Thoracic aorta (tissue), 2 donors: ENCODE measurements around the gene POR. TPM values are rescaled to one million over a fixed set of nuclear protein-coding genes. Genes with fewer than 3 reads are reported as not detected.

Source experiments
- ATAC-seq: fragments of 150-250 bp; one replicate; pipeline ENCODE4 v1.8.0; 2017; ENCODE audit warnings: low read depth; ENCODE audit not compliant: insufficient number of reproducible peaks, low FRiP score
- DNase-seq: peaks from one replicate; pipeline ENCODE4 v3.0.0-alpha.2; 2020; ENCODE audit warnings: low spot score
- H3K27ac ChIP-seq, 2 donors: fragments of 200-600 bp; sonication (generic); 1 replicate in 1 of 2; 2 replicates in 1 of 2; pipeline ENCODE4 v1.5.1; 2016; ENCODE audit warnings: mild to moderate bottlenecking in 2 of 2, moderate library complexity in 2 of 2
- H3K27me3 ChIP-seq: fragments of 200-600 bp; sonication (generic); replicated peaks from 2 replicates; pipeline ENCODE4 v1.6.0; 2016; ENCODE audit warnings: mild to moderate bottlenecking; ENCODE audit not compliant: insufficient read depth
- H3K36me3 ChIP-seq: fragments of 200-600 bp; sonication (generic); one replicate; pipeline ENCODE4 v1.5.1; 2016
- H3K4me1 ChIP-seq, 2 donors: fragments of 200-600 bp; sonication (generic); 1 replicate in 1 of 2; 2 replicates in 1 of 2; pipeline versions ENCODE4 v1.5.1 to v1.6.0; 2016; ENCODE audit warnings: low read depth in 2 of 2, mild to moderate bottlenecking in 1 of 2; ENCODE audit not compliant: control insufficient read depth in 1 of 2
- H3K4me3 ChIP-seq: fragments of 200-600 bp; sonication (generic); 2 replicates; pipeline ENCODE4 v1.5.1; 2016; ENCODE audit warnings: mild to moderate bottlenecking
- H3K9me3 ChIP-seq: fragments of 200-600 bp; sonication (generic); 2 replicates; pipeline ENCODE4 v1.5.1; 2016
- total RNA-seq, 2 donors: library from RNA; depleted of rRNA; stranded (reverse); fragments of >200 nt; gene quantifications; one replicate each; pipeline versions ENCODE4 v1.1.0 to v1.2.3, GENCODE V29; 2016
- TF ChIP-seq, protein P1 (sequence below): fragments of 200-600 bp; sonication (generic); IDR thresholded peaks from one replicate; pipeline ENCODE4 v1.5.1; 2019; ENCODE audit warnings: antibody characterized with exemption

Gene POR
- total RNA-seq, 2 donors from 2014 or later: 70.1 to 77.4 TPM

GRCh38 chr7:75977743-75978142, 62.8 kb downstream of the POR start:
- Histone ChIP-seq H3K27ac (peak overlapping the region in 1 of 2 donors; percentile 40), H3K4me3 (no peak overlapping the region), H3K9me3 (no peaks in the 10 kb centered on the region), H3K36me3 (peaks cover 30% of the 10 kb centered on the region), H3K4me1 (peaks cover 0 to 17% of the 10 kb centered on the region in 2 donors), H3K27me3 (no peaks in the 10 kb centered on the region)
- no peak for DNase-seq
- TF ChIP-seq, protein P1, sequence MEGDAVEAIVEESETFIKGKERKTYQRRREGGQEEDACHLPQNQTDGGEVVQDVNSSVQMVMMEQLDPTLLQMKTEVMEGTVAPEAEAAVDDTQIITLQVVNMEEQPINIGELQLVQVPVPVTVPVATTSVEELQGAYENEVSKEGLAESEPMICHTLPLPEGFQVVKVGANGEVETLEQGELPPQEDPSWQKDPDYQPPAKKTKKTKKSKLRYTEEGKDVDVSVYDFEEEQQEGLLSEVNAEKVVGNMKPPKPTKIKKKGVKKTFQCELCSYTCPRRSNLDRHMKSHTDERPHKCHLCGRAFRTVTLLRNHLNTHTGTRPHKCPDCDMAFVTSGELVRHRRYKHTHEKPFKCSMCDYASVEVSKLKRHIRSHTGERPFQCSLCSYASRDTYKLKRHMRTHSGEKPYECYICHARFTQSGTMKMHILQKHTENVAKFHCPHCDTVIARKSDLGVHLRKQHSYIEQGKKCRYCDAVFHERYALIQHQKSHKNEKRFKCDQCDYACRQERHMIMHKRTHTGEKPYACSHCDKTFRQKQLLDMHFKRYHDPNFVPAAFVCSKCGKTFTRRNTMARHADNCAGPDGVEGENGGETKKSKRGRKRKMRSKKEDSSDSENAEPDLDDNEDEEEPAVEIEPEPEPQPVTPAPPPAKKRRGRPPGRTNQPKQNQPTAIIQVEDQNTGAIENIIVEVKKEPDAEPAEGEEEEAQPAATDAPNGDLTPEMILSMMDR: no peak
- ATAC-seq: peak; percentile 63

DNA sequence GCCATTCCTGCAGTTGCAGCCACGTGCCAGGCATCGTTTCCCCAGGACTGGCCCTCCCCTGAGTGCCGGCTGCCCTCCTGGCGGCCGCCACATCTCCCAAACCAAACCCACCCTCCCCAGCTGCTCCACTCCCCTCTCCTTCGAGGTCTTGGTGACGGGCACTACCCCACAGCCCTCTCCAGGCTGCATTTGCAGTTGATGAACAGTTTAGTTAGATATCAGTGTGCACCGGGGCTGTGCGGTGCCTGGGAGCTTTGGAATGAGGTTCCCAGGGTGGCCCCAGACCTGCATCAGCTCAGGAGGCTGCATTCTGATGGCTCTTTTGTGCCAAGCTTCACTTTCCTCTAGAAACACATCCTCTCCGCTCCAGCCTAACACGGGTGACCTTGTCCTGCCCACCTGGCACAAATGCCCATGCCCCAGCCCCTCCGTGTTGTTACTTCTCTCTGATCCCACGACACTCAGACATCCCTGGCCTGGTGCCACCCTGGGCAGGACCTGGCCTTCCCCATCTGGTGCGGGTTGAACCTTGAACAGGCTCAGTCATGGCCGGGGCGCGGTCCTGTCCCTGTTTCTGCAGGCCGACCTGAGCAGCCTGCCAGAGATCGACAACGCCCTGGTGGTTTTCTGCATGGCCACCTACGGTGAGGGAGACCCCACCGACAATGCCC, 64.9 kb downstream of the POR start:
- no peak for ATAC-seq
- TF ChIP-seq, protein P1: no peak
- DNase-seq: no peak
- Histone ChIP-seq H3K9me3 (no peaks in the 10 kb centered on the region), H3K27me3 (no peaks in the 10 kb centered on the region), H3K4me1 (peaks cover 0 to 17% of the 10 kb centered on the region in 2 donors), H3K36me3 (peaks cover 47% of the 10 kb centered on the region), H3K4me3 (no peak overlapping the region), H3K27ac (no peak overlapping the region)

GRCh38 chr7:75980430-75981202, 65.7 kb downstream of the POR start:
- no peak for DNase-seq
- Histone ChIP-seq H3K9me3 (no peaks in the 10 kb centered on the region), H3K4me1 (peaks cover 0 to 17% of the 10 kb centered on the region in 2 donors), H3K36me3 (peaks cover 54% of the 10 kb centered on the region), H3K4me3 (no peak overlapping the region), H3K27me3 (no peaks in the 10 kb centered on the region), H3K27ac (no peak overlapping the region)
- TF ChIP-seq, protein P1: no peak
- no peak for ATAC-seq

DNA sequence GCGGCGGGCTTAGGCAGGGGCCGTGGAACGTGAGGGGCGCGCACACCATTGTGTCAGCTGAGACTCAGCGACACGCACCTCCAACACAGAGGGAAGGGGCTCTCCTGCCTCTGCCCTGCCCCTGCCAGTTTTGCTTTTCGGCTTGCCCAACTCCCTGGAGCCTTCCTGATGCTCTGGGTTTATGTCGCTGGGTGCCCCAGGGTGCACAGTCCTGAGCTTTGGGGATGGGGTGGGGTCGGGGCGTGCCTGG, 66.2 kb downstream of the POR start:
- H3K9me3 ChIP-seq: no peaks in the 10 kb centered on the region
- no peak overlapping the region for H3K27ac ChIP-seq
- H3K27me3 ChIP-seq: no peaks in the 10 kb centered on the region
- peaks cover 59% of the 10 kb centered on the region for H3K36me3 ChIP-seq
- ATAC-seq: no peak
- no peak overlapping the region for H3K4me3 ChIP-seq
- peaks cover 0 to 17% of the 10 kb centered on the region in 2 donors for H3K4me1 ChIP-seq
- TF ChIP-seq, protein P1: no peak
- no peak for DNase-seq

- no peak for ATAC-seq
- peaks cover 63% of the 10 kb centered on the region for H3K36me3 ChIP-seq
Observed at GRCh38 chr7:75981453-75982305, 66.7 kb downstream of the POR start.

More at GRCh38 chr7:75981453-75982305, 66.7 kb downstream of the POR start:
- Histone ChIP-seq H3K9me3 (no peaks in the 10 kb centered on the region), H3K27ac (no peak overlapping the region), H3K27me3 (no peaks in the 10 kb centered on the region), H3K4me1 (peaks cover 0 to 17% of the 10 kb centered on the region in 2 donors), H3K4me3 (no peak overlapping the region)
- no peak for DNase-seq
- TF ChIP-seq, protein P1: no peak
